Activated CD4-positive, alpha-beta T cell treated with anti-CD3 and anti-CD28 coated beads, Interleukin-2, amount 50 U/mL, for 48 hours (primary cell): ENCODE measurements around the gene LRRC61.
A peak's percentile ranks its signal among the peaks of the same experiment; 100 is the strongest.

Experiments
- DNase-seq, 2 experiments: peaks; one replicate each; pipeline ENCODE4 v3.0.0-alpha.2; 2020

The LRRC61 gene

DNA sequence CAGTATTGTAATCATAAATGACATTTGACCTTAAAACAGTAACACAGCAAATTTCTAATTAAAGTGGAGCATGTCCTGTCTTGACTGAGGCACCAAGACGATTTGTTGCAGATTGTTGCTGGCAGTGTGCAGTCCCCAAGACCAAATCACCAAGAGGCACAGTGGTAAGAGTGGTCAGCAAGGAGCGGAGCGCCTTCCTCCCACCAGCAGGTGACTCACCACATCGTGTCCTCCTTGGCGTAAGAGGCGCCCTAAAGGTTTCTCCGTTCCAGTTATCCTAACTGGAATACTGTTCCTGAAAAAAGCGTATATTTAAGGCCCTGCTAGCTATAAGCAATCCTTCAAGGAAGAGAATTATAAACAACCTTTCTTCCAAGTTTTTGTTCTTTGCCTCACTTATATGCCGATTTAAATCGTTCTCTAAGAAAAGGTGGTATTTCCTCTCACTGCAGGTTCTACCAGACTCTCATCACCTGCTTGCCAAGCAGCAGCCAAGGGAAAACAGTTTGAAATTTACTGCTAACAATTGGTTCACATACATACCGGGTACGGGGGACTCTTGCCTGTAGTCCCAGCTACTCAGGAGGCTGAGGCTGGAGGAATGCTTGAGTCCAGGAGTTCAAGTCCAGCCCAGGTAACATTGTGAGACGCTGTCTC lies 34.7 kb downstream of the LRRC61 start:
- no peak for DNase-seq

DNA sequence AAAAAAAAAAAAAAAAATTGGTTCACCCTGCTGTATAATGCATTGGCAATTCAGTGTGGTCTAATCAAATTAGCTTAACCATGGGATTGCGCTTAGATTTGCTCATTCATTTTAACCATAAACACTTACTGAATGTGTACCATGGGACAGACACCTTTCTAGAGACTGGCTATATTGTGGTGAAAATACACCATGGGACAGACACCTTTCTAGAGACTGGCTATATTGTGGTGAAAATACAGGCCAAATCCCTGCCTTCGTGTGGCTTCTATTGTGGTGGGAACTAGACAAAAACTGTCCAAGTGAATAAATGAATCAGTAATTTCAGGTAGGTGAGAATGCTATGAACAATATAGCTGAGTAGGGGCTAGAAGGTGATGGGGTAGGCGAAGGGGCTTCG lies 35.3 kb downstream of the LRRC61 start:
- DNase-seq, result no peak

GRCh38 chr7:150358988-150359621 lies 36.0 kb downstream of the LRRC61 start:
- DNase-seq, result no peak

DNA sequence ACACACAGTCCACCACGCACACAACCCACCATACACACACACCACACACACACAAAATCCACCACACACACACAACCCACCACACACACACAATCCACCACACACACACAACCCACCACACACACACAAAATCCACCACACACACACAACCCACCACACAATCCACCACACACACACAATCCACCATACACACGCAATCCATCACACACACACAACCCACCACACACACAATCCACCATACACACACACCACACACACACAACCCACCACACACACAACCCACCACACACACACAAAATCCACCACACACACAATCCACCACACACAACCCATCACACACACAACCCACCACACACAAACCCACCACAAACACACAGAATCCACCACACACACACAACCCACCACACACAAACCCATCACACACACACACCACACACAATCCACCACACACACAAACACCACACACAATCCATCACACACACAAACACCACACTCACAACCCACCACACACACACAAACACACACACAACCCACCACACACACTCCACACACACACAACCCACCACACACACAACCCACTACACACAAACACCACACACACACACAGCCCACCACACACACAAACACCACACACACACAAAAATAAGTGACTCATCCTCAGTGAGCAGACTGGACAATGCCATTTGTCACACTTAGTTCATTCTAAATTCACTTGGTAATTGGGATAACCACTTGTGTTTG lies 36.6 kb downstream of the LRRC61 start:
- no peak for DNase-seq

- DNase-seq, result no peak
Observed at GRCh38 chr7:150360363-150361058, 37.4 kb downstream of the LRRC61 start.

DNA sequence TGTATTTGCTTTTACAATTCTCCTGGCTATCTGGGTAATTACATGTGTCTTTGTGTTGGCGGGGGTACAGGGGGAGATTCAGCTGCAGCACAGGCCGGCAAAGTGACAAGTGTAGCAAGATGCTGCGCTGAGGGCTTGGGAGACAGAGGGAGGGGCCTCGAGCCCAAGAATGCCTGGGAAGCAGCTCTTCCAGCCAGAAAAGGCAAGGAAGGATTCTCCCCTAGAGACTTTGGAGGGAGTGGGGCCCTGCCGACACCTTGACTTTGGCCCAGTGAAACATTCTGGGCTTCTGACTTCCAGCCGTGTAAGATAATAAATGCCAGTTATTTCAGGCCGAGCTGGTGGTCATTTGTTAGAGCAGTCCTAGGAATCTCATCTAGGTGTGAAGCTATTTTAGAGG lies 38.2 kb downstream of the LRRC61 start:
- no peak for DNase-seq

- no peak for DNase-seq
Observed at GRCh38 chr7:150361807-150362621, 38.9 kb downstream of the LRRC61 start.

- no peak for DNase-seq
Observed at GRCh38 chr7:150363370-150363769, 40.2 kb downstream of the LRRC61 start.

- no peak for DNase-seq
Observed at GRCh38 chr7:150363872-150364271, 40.7 kb downstream of the LRRC61 start.

- no peak for DNase-seq
Observed at GRCh38 chr7:150365194-150365593, 42.0 kb downstream of the LRRC61 start.

- DNase-seq, result no peak
Observed at GRCh38 chr7:150365673-150366398, 42.7 kb downstream of the LRRC61 start.

- DNase-seq, result no peak
Observed at GRCh38 chr7:150367677-150368095, 44.5 kb downstream of the LRRC61 start.

DNA sequence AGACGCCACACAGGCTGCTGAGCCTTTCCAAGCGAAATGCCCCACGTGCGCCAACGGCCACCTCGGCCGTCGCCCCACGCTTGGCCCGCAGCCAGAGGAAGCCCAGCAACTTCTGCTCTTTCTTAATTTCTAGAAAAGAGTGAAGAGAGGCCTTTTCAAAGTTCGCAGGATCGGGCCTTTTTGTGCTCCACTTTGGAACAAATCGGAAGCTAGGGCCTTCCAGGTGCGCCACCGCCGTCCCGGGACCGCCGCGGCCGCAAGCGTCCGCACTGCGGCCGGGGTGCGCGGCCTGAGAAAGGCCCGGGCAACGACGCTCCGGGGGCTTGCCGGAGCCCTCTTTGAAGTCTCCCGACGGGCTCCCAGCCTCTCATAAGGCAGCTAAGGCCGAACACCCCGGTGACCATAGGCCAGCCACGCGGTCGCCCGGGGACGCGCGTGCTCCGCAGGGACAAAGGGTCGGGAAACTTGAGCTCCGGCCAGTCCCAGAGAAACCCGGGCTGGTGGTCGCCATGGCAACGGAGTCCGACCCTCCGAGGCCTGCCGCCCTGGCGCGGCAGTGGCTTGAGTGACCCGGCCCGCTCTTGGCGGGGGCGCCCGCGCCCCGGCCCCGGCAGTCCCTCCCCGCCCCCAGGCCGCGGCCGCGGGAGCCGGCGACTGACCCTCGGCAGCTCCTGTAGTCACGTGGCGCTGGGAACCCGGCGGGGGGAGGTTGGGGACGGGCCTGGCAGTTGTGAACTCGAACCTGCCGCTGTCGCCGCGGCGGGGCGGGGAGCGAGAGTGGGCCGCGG lies 45.1 kb downstream of the LRRC61 start, which contains the start of gene REPIN1:
Gene REPIN1 (plus strand): TSS at position 727 of the 788 bp plus-strand sequence. CDS start 890 bp downstream, outside the sequence.
- peak; percentile 84 to 89 for DNase-seq

- peak; percentile 51 to 54 for DNase-seq
Observed at GRCh38 chr7:150368884-150369747, 46.0 kb downstream of the LRRC61 start.

- DNase-seq, result no peak
Observed at GRCh38 chr7:150369748-150370501, 46.8 kb downstream of the LRRC61 start.

DNA sequence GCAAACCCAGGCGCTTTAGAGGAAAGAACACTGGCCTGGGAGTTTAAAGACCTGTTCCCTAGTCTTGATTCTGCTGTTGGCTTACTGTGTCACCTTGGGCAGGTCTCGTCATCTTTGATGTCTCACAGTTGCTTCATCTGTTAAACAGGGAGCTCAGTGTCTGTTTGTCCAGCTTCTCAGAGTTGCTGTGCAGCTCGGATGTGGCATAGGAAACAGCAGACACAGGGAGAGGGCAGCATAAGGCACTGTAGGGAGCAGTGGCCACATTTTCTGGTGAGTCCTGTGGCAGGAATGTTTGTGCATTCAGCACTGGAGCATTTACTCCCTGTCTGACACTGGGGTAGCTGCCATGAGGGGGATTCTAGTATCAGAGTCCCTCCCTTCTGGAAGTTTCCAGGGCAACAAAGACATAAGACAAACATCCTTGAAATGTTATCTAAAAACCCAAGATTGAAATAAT lies 47.5 kb downstream of the LRRC61 start:
- no peak for DNase-seq

GRCh38 chr7:150371131-150371995 lies 48.2 kb downstream of the LRRC61 start:
- no peak for DNase-seq

DNA sequence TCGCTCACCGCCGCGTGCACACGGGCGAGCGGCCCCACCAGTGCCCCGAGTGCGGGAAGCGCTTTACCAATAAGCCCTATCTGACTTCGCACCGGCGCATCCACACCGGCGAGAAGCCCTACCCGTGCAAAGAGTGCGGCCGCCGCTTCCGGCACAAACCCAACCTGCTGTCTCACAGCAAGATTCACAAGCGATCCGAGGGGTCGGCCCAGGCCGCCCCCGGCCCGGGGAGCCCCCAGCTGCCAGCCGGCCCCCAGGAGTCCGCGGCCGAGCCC lies 48.8 kb downstream of the LRRC61 start:
- DNase-seq, result no peak
